HK-2 (cell line): Measurements from ENCODE around the gene ASF1A.

Source experiments
- DNase-seq: peaks from one replicate; pipeline ENCODE4 v3.0.0-alpha.2; 2018; ENCODE audit not compliant: unreplicated experiment

The ASF1A gene

GRCh38 chr6:118913161-118913560 is 19.2 kb downstream of the ASF1A start:
- no peak for DNase-seq

DNA sequence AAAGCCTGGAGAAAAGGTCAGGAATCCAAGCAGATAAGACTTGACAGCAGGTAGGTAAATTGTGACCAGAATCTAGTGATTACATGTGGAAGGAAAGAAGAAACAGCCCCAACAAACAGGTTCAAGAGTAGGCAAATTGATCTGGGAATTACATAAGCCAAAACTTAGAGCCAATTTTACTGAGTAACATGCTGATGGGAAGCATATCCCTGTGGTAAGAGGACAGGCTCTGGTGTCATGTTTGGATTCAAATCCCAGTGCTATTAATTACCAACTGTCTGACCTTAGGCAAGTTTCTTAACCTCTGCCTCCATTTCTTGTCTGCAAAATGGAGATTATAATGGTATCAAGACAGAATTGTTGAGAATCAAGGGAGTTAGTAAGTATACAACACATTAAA is 20.6 kb downstream of the ASF1A start:
- DNase-seq, result no peak

GRCh38 chr6:118917546-118918328 is 23.8 kb downstream of the ASF1A start:
- no peak for DNase-seq

DNA sequence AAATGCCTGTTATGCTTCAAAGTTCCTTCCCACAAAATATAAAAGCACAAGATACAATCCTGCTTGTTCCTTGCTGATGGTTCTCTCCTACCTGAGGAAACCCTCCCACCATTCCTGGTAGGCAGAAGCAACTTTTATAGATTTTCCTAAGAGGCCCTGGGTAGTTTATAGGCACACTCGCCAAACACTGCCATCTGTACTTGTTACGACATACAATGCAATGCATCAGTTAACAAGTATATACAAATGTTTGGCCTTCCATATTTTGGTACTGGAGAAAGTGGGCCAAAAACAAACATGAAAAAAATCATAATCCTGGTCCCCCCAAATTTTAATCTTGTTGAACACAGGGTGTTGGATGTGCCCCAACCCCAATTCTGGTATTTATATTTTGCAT is 24.4 kb downstream of the ASF1A start:
- DNase-seq, result no peak

GRCh38 chr6:118921084-118921483 is 27.1 kb downstream of the ASF1A start:
- no peak for DNase-seq

GRCh38 chr6:118923035-118923434 is 29.1 kb downstream of the ASF1A start:
- no peak for DNase-seq

DNA sequence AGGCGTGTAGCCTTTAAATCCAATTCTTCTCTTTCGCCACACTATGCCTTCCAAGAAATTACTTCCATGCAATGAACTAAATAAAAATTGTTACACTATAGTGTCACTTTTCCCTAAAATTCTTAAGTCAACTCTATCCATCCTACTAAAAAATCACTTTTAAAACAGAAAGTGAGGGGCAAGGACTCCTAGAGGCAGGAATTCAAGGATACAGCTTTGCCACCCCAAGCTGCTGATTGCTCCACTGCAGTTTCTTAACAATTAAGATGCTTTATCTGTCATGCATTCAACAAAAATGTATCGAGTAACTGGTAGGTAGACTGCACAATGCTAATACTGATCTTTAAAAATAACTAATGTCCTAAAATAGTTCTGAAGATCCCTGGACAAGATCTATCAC is 36.7 kb downstream of the ASF1A start:
- no peak for DNase-seq

DNA sequence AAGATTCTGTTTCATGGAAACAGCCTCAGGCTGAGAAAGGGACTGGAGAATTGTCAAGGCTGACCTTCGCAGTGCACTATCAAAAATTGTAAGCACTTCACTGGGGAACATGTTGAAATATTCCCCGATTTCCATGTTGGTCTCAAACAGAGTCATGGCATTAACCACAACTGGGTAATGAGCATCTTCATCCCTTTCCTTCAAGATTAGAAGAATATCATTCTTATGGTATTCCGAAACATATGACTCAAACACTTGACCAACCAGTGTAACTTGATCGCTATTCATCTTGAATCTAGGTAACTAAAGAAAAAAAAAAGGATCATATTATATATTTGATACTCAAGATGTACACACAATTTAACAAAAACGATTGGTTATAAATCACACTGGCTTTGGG is 37.5 kb downstream of the ASF1A start:
- DNase-seq, result no peak

DNA sequence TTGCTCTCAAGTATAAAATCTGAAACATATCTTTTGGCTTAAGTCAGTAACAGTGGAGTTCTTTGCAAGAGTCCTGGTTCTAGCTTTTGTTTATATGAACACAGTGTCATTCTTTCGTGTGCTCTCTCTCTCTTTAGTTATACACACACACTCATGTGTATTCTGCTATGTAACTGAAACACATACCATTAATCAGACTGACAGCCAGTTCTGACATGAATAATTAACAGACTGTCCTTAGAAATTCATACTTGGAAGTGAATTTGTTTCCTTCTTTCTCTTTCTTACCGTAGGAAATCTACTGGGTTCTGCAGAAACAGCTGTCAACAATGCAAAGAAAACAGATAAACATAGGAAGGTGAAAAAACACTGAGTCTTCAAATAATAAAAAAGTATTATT is 38.5 kb downstream of the ASF1A start:
- DNase-seq, result no peak

DNA sequence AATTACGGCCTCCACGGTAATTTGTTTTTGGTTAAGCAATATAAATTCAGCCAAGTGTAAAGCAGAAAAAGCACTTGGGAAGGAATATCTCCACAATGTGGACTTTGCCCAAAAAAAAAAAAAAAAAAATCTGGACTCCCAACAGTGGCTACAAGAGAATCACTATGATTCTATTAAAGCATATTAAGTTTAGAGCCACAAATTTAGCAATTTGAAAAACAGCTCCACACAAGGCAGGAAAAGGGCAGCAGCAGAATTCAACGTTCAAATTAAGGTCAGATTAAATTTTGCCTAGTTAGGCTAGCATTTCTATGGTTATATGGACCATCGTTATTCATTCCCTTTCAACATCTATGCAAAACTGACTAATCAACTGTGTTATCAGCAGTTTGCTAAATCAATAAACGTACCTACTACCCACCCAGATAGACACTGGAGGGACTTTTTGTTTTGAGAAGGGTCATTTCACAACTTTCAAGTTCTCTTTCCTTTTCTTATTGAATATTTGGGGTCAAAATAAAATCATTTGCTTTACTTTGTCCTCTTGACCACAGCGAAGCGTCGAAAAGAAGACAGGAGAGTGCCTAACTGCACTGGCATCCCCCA is 40.0 kb downstream of the ASF1A start:
- no peak for DNase-seq

- peak; percentile 92 for DNase-seq
These were observed 40.7 kb downstream of the ASF1A start, which contains the start of gene MCM9 for GRCh38 chr6:118934461-118935330. Gene MCM9 (minus strand): TSS chr6:118935159. CDS start chr6:118931723, 3,436 bp downstream.

GRCh38 chr6:118935331-118935668 is 41.3 kb downstream of the ASF1A start:
- DNase-seq, result no peak

- no peak for DNase-seq
These were observed 42.2 kb downstream of the ASF1A start for GRCh38 chr6:118935978-118936703.

DNA sequence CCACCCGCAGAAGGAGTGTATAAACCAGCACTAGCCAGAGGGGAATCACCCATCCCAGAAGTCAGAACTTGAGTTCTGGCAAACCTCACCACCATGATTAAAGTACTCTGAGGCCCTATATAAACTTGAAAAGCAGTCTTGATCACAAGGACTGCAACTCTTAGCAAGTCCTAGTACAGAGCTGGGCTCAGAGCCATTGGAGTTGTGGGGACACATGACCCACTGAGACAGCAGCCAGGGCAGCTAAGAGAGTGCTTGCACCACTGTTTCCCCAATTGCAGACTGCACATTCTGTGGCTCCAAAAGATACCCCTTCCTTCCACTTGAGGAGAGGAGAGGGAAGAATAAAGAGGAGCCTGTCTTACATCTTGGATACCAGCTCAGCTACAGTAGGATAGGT is 45.7 kb downstream of the ASF1A start:
- no peak for DNase-seq

DNA sequence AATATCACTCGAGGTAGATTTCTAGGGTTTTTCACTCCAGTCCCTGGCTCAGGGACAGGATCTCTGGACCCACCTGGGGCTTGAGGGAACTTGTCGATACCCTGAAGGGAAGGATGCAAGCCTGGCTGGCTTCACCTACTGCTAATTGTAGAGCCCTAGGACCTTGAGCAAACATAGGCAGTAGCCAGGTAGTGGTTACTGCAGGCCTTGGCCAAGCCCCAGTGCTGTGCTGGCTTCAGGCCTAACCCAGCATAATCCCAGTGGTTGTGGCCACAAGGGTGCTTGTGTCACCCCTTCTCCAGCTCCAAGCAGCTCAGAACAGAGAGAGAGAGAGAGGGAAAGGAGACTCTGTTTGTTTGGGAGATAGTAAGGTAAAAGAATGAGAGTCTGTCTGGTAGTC is 46.8 kb downstream of the ASF1A start:
- no peak for DNase-seq

DNA sequence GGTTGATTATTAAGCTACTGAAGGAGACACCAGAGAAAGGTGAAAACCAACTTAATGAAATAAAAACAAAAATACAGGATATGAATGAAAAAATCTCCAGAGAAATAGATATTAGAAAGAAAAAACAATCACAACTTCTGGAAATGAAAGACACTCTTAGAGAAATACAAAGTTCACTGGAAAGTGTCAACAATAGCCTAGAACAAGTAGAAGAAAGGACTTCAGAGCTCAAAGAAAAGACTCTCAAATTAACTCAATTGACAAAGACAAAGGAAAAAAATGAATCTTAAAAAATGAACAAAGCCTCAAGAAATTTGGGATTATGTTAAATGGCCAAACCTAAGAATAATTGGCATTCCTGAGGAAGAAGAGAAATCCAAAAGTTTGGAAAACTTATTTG is 51.3 kb downstream of the ASF1A start:
- DNase-seq, result no peak

GRCh38 chr6:118952683-118953082 is 58.7 kb downstream of the ASF1A start:
- DNase-seq, result no peak

DNA sequence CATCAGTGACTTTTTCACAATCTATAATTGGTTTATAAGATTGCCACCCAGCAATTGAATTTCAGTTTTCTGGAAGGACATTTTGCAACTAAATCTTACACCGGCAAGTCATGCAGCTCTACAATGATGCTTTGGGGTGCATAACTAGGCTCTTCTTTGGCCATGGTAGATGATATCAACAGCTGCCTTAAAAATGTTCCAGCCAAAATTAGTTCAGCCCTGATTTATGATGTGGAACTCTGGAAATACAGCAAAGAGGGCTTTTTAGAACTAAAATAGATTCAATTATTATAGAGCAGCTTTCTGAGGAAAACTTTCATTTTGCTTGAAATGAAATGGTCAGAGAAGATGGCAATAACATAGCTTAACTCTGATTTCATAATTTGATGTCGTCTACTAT is 59.4 kb downstream of the ASF1A start:
- no peak for DNase-seq
